CD4-positive, alpha-beta T cell treated with Interleukin-12 subunit alpha and Interleukin-12 subunit beta, for 1 hour (primary cell): ENCODE data around the gene MTG2.
"Not testable (repeated sequence)": the region's sequence is repeated elsewhere in the genome, so short reads cannot be mapped to it uniquely, and the experiment has no call there.

Source experiments
- DNase-seq: peaks from one replicate; pipeline ENCODE4 v3.0.0-alpha.2; 2020

Gene MTG2

GRCh38 chr20:62146019-62146755 lies 36.6 kb upstream of the MTG2 start:
- no peak for DNase-seq

GRCh38 chr20:62147125-62147524 lies 35.7 kb upstream of the MTG2 start:
- no peak for DNase-seq

GRCh38 chr20:62147528-62147927 lies 35.3 kb upstream of the MTG2 start:
- no peak for DNase-seq

- DNase-seq: not testable (repeated sequence)
Observed at GRCh38 chr20:62148383-62148782, 34.4 kb upstream of the MTG2 start.

- DNase-seq: no peak
Observed at GRCh38 chr20:62148908-62149314, 33.9 kb upstream of the MTG2 start.

- DNase-seq: no peak
Observed at GRCh38 chr20:62149532-62150309, 33.1 kb upstream of the MTG2 start.

GRCh38 chr20:62150310-62150575 lies 32.6 kb upstream of the MTG2 start:
- DNase-seq: no peak

GRCh38 chr20:62151225-62151624 lies 31.6 kb upstream of the MTG2 start:
- no peak for DNase-seq

GRCh38 chr20:62151835-62152364 lies 30.9 kb upstream of the MTG2 start:
- DNase-seq: no peak

- DNase-seq: no peak
Observed at GRCh38 chr20:62155428-62156253, 27.2 kb upstream of the MTG2 start.

GRCh38 chr20:62156254-62156556 lies 26.6 kb upstream of the MTG2 start:
- DNase-seq: no peak

GRCh38 chr20:62156592-62157386 lies 26.0 kb upstream of the MTG2 start:
- peak; percentile 76 for DNase-seq

GRCh38 chr20:62157387-62158087 lies 25.3 kb upstream of the MTG2 start:
- DNase-seq: no peak

- no peak for DNase-seq
Observed at GRCh38 chr20:62158088-62158400, 24.8 kb upstream of the MTG2 start.

GRCh38 chr20:62158541-62158940 lies 24.3 kb upstream of the MTG2 start:
- DNase-seq: no peak

GRCh38 chr20:62159052-62159451 lies 23.8 kb upstream of the MTG2 start:
- no peak for DNase-seq

- DNase-seq: peak; percentile 7
Observed at GRCh38 chr20:62159839-62160238, 23.0 kb upstream of the MTG2 start.

- DNase-seq: no peak
Observed at GRCh38 chr20:62160253-62160652, 22.6 kb upstream of the MTG2 start.

GRCh38 chr20:62160876-62161275 lies 22.0 kb upstream of the MTG2 start:
- no peak for DNase-seq

GRCh38 chr20:62161347-62161746 lies 21.5 kb upstream of the MTG2 start:
- no peak for DNase-seq

- no peak for DNase-seq
Observed at GRCh38 chr20:62162765-62163484, 19.9 kb upstream of the MTG2 start.

- no peak for DNase-seq
Observed at GRCh38 chr20:62163485-62163865, 19.4 kb upstream of the MTG2 start.
